ENCODE data around the gene SMLR1. TPM values are rescaled to one million over a fixed set of nuclear protein-coding genes. Genes with fewer than 3 reads are reported as not detected.

SMLR1 gene
- total RNA-seq, 1 donor from 2014 or later: not detected

DNA sequence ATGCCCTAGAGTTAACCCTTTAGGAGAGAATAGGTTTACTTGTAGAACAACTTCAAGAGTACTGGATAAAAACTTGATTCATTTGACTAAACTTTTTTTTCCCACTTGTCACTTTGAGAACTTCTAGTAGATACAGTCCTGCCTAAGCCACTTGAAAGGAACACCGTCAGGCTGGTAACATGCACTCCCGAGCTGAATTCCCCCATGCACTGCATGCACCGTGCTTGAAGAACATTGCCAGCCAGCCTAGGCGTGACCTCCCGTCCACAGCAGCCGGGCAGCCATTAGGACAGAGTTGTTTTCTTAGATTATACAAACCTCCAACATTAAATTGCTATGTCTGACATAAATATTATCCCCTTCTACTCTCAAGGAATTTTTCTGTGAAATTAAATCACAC, 52.6 kb downstream of the SMLR1 start:
- Histone ChIP-seq H3K36me3 (peaks cover 2% of the 10 kb centered on the region), H3K9me3 (no peaks in the 10 kb centered on the region), H3K27me3 (no peaks in the 10 kb centered on the region), H3K27ac (no peak overlapping the region), H3K4me3 (no peak overlapping the region), H3K4me1 (no peaks in the 10 kb centered on the region)
- DNase-seq (no peak), ATAC-seq (no peak)
- intact Hi-C loops (cut with DNase I): loop anchor here (5.0 kb wide), 1 partner anchor 237 kb away; no protein-coding TSS in a partner anchor
- TF ChIP-seq, protein P1, sequence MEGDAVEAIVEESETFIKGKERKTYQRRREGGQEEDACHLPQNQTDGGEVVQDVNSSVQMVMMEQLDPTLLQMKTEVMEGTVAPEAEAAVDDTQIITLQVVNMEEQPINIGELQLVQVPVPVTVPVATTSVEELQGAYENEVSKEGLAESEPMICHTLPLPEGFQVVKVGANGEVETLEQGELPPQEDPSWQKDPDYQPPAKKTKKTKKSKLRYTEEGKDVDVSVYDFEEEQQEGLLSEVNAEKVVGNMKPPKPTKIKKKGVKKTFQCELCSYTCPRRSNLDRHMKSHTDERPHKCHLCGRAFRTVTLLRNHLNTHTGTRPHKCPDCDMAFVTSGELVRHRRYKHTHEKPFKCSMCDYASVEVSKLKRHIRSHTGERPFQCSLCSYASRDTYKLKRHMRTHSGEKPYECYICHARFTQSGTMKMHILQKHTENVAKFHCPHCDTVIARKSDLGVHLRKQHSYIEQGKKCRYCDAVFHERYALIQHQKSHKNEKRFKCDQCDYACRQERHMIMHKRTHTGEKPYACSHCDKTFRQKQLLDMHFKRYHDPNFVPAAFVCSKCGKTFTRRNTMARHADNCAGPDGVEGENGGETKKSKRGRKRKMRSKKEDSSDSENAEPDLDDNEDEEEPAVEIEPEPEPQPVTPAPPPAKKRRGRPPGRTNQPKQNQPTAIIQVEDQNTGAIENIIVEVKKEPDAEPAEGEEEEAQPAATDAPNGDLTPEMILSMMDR (IDR thresholded peaks at IDR 0.05): no peak

DNA sequence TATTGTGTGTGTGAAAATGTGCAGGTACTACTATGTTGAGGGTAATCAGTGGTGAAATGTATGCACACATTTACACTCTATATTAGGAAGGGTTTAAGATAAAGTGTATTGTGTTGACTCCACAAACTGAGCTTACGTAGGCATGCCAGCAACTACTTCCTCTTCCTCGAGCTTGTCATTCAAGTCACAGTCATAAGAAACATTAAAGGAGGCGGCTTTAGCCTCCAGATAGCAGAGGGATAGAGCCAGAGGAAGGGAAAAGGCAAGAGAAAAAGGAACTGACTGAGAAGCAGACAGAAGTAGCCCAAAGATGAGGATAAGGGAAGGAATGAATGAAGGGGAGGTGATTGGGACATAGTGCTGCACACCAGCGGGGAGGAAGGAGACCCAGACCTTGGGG, 55.2 kb downstream of the SMLR1 start:
- no peak overlapping the region for H3K27ac ChIP-seq
- H3K27me3 ChIP-seq: no peaks in the 10 kb centered on the region
- peaks cover 5% of the 10 kb centered on the region for H3K36me3 ChIP-seq
- no peaks in the 10 kb centered on the region for H3K9me3 ChIP-seq
- DNase-seq (no peak), ATAC-seq (peak; percentile 64)
- H3K4me1 ChIP-seq: no peaks in the 10 kb centered on the region
- TF ChIP-seq, protein P1 (IDR thresholded peaks at IDR 0.05): no peak
- H3K4me3 ChIP-seq: no peak overlapping the region
- intact Hi-C loops (cut with DNase I): no loop called here

DNA sequence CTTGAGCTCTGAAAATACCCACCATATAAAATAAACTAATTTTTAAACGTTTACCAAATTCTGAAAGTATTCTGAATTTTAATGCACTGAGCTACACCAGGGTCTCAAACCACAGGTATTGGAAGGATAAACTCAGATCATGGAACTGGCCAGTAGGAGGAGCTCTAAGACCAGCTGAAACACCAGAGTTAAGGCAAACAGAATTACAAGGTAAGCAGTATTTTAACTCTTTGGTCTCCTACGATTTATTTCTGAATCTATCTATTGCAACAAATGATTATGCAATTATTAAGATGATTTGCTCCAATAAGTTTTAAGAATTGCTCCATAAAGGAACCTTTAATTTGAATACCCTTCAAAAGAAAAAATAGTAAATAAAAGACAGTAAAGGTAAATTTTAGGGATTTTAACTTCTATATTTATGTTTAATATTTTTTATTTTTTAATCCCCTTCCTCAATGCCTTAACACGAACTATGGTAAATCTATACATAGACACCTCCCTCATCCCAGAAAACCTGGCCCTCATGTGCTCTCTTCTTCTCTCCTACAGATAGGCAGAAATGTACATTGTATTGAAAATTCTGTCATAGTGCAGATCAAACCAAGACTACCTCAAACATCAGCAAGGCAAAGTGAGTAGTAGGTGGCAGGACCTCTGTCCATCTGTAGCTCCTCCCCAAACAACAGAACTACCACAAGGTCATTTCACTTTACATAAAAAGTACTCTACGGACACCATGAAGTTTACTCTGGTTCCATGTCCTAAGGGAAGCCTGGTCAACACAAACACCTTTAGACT, 58.4 kb downstream of the SMLR1 start:
- H3K4me3 ChIP-seq: no peak overlapping the region
- H3K9me3 ChIP-seq: no peaks in the 10 kb centered on the region
- H3K27ac ChIP-seq: no peak overlapping the region
- DNase-seq (no peak), ATAC-seq (peak; percentile 96)
- intact Hi-C loops (cut with DNase I): no loop called here
- H3K36me3 ChIP-seq: peaks cover 5% of the 10 kb centered on the region
- TF ChIP-seq, protein P1 (IDR thresholded peaks at IDR 0.05): peak; percentile 92
- no peaks in the 10 kb centered on the region for H3K4me1 ChIP-seq
- H3K27me3 ChIP-seq: no peaks in the 10 kb centered on the region

Other genes starting within 250 kb of the SMLR1 start
- gene EPB41L2, start 235.8 kb downstream of the SMLR1 start, total RNA-seq: 174 TPM

Data from upper lobe of right lung (tissue), 1 donor.